Activated CD4-positive, CD25-positive, alpha-beta regulatory T cell treated with anti-CD3 and anti-CD28 coated beads, Interleukin-2, amount 50 U/mL, for 72 hours (primary cell): ENCODE results near the gene SPINT4.

ENCODE experiments used
- DNase-seq: peaks from one replicate; pipeline ENCODE4 v3.0.0; 2021

The SPINT4 gene

GRCh38 chr20:45765980-45766379, 43.8 kb downstream of the SPINT4 start:
- DNase-seq, result no peak

GRCh38 chr20:45768479-45768878, 46.3 kb downstream of the SPINT4 start:
- no peak for DNase-seq

GRCh38 chr20:45771182-45771759, 49.1 kb downstream of the SPINT4 start:
- DNase-seq, result peak; percentile 77

GRCh38 chr20:45772693-45773092, 50.5 kb downstream of the SPINT4 start:
- DNase-seq, result no peak

GRCh38 chr20:45774945-45775344, 52.8 kb downstream of the SPINT4 start:
- no peak for DNase-seq

GRCh38 chr20:45775411-45775810, 53.3 kb downstream of the SPINT4 start:
- DNase-seq, result no peak
